ENCODE results near the gene ARHGEF11.

GRCh38 chr1:156973417-156973816 is 72.1 kb downstream of the ARHGEF11 start:
- TF ChIP-seq CTCF (conservative IDR thresholded peaks at IDR 0.05) (no peak), ZFX (IDR thresholded peaks at IDR 0.05) (no peak)
